GM12878 (cell line): ENCODE results near the gene TPCN1. TPM values are rescaled to one million over a fixed set of nuclear protein-coding genes. Genes with fewer than 3 reads are reported as not detected.

Experiments
- ATAC-seq: fragments of 200-7000 bp; cut with Tn5 transposase; 3 replicates; pipeline ENCODE4 v1.9.1; 2020; ENCODE audit warnings: mild to moderate bottlenecking, moderate library complexity
- BruUV-seq: library from RNA; stranded (reverse); fragments of 400-500 nt; replicated peaks from 2 replicates; lab custom pipeline; 2021; lab: Mats Ljungman, UMichigan
- CTCF ChIA-PET: fragments of 300-600 bp; sonication (Branson Sonifier 250); formaldehyde crosslinking; extraction: SDS; loops from one replicate; lab custom pipeline; 2021; ENCODE audit warnings: inconsistent platforms; lab: Yijun Ruan, JAX
- POLR2A ChIA-PET: fragments of 350-600 bp; formaldehyde crosslinking; extraction: SDS; loops from one replicate; lab custom pipeline; 2021; ENCODE audit warnings: inconsistent platforms; lab: Charles Lee
- RAD21 ChIA-PET: fragments of 300-600 bp; sonication (Branson Sonifier 250); formaldehyde crosslinking; loops from one replicate; lab custom pipeline; 2023; ENCODE audit warnings: antibody characterized with exemption; ENCODE audit not compliant: unreplicated experiment; lab: Charles Lee
- SMC1A ChIA-PET: fragments of 300-600 bp; sonication (Branson Sonifier 250); formaldehyde crosslinking; loops from one replicate; lab custom pipeline; 2023; ENCODE audit not compliant: unreplicated experiment, uncharacterized antibody; lab: Charles Lee
- DNase-seq: peaks from one replicate; pipeline ENCODE4 v3.0.0-alpha.2; 2011; ENCODE audit warnings: low read depth, low spot score
- FAIRE-seq: peaks from 3 replicates; lab custom pipeline; 2011; peaks lifted over from hg19 to GRCh38; lab: Jason Lieb, UNC
- H2AFZ ChIP-seq: 2 replicates; pipeline ENCODE4 v1.6.0; 2011; ENCODE audit warnings: low read depth, low read length, control low read depth; ENCODE audit not compliant: control insufficient read depth
- H3K27ac ChIP-seq: 2 replicates; pipeline ENCODE4 v1.5.1; 2011; ENCODE audit warnings: control low read depth; ENCODE audit not compliant: control insufficient read depth, insufficient read depth
- H3K27me3 ChIP-seq, 2 experiments: replicated peaks in 1 of 2; 2 replicates each; pipeline versions ENCODE4 v1.6.0 to v1.6.1; 2011; ENCODE audit warnings: low read length in 1 of 2; ENCODE audit not compliant: control insufficient read depth in 2 of 2, insufficient read depth in 2 of 2
- H3K36me3 ChIP-seq, 2 experiments: 2 replicates each; pipeline ENCODE4 v1.5.1; 2011; ENCODE audit warnings: low read length in 1 of 2; ENCODE audit not compliant: control insufficient read depth in 2 of 2, insufficient read depth in 2 of 2
- H3K4me1 ChIP-seq: 2 replicates; pipeline ENCODE4 v1.6.1; 2011; ENCODE audit warnings: mild to moderate bottlenecking, low read length, moderate library complexity, mixed read lengths; ENCODE audit not compliant: control insufficient read depth, insufficient read depth
- H3K4me2 ChIP-seq: 2 replicates; pipeline ENCODE4 v1.6.0; 2011; ENCODE audit warnings: control low read depth; ENCODE audit not compliant: control insufficient read depth, insufficient read depth
- H3K4me3 ChIP-seq: fragments of 200-600 bp; sonication (generic); 2 replicates; pipeline ENCODE4 v1.5.1; 2016
- H3K79me2 ChIP-seq: 2 replicates; pipeline ENCODE4 v1.6.0; 2011; ENCODE audit warnings: low read length; ENCODE audit not compliant: control insufficient read depth, insufficient read depth
- H3K9ac ChIP-seq: 2 replicates; pipeline ENCODE4 v1.8.0; 2011; ENCODE audit warnings: low read length, control low read depth, mixed read lengths; ENCODE audit not compliant: control insufficient read depth, insufficient read depth
- H3K9me3 ChIP-seq: replicated peaks from 3 replicates; pipeline ENCODE4 v1.5.1; 2011; ENCODE audit warnings: mild to moderate bottlenecking, low read length; ENCODE audit not compliant: control insufficient read depth, insufficient read depth
- H4K20me1 ChIP-seq: 2 replicates; pipeline ENCODE4 v1.6.0; 2011; ENCODE audit not compliant: control insufficient read depth, insufficient read depth
- CBX3 ChIP-seq: fragments of 200-600 bp; sonication (generic); IDR thresholded peaks from 2 replicates; pipeline ENCODE4 v1.6.1; 2016; ENCODE audit warnings: low read depth, borderline replicate concordance
- RCOR1 ChIP-seq: conservative IDR thresholded peaks from 2 replicates; pipeline ENCODE4 v1.6.1; 2012; ENCODE audit warnings: low read depth, low read length, improper control_type of control experiment
- WGBS: methylation state at CpG from one replicate; pipeline ENCODE4 v1.1.6; 2016; ENCODE audit warnings: low lambda C conversion rate; ENCODE audit not compliant: insufficient replicate concordance, insufficient coverage; ENCODE audit errors: missing lambda C conversion rate; 5-methylcytosine and 5-hydroxymethylcytosine counted together
- in situ Hi-C: fragments of 300-500 bp; cut with MboI; formaldehyde crosslinking; loops from 9 replicates; pipeline ENCODE4 v1.14.3; 2018; ENCODE audit warnings: mixed read lengths
- intact Hi-C: fragments of 100-400 bp; cut with micrococcal nuclease; formaldehyde crosslinking; loops from one replicate; pipeline ENCODE4 v1.14.2; 2022; ENCODE audit not compliant: unreplicated experiment
- polyA plus RNA-seq, 11 experiments: library from polyadenylated mRNA; depleted of rRNA in 4 of 11; unstranded in 6 of 11; stranded (reverse) in 5 of 11; fragments of >200 nt; fragmentation: Nextera tagmentation in 4 of 11; fragmentation: Illumina TruSeq in 1 of 11; extraction: Ambion mirVana in 4 of 11; extraction: Trizol in 1 of 11; gene quantifications; 1 replicate in 1 of 11; 2 replicates in 10 of 11; pipeline versions ENCODE4 v1.2.1 to v1.2.3, GENCODE V29; 2011 to 2016; ENCODE audit warnings: inconsistent platforms in 2 of 11, missing spikeins in 2 of 11, low read depth in 1 of 11
- total RNA-seq, 4 experiments: library from RNA; depleted of rRNA in 3 of 4; stranded (reverse); fragments of >200 nt in 3 of 4; fragmentation: Illumina TruSeq in 1 of 4; extraction: Trizol in 1 of 4; gene quantifications; 2 replicates each; pipeline versions ENCODE4 v1.2.1 to v1.2.3, GENCODE V29; 2013 to 2021
- TF ChIP-seq, protein P1 (sequence below): IDR thresholded peaks from 2 replicates; pipeline ENCODE4 v1.6.1; 2012; ENCODE audit warnings: improper control_type of control experiment, low read depth, low read length; ENCODE audit not compliant: insufficient replicate concordance

TPCN1 gene
- total and polyA plus RNA-seq, 10 of the 15 experiments (the other 5 are each of a cell fraction or from before 2014, with no cell fraction given), result 0.79 to 30.9 (median 19.4) TPM

DNA sequence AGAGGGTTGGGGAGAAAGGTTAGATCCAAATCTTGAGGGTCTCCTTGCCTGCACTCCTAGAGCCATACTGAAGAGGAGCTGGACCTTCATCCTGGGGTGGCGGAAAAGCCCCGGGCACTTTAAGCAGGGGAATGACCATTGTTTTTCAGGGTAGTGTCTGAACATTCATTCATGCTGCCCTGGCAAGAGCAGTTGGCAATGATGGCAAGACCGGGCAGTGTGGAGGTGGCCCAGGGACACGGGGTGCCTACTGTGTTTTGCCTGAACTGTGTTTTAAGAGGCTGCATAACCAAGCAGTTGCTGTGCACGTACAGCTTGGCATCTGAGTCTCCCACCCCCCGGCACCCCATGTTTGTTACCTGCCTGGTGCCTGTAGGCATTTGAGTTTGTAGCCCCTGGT is 14.7 kb downstream of the TPCN1 start:
- peaks cover 5 to 29% of the 10 kb centered on the region in 2 experiments for H3K36me3 ChIP-seq
- TF ChIP-seq CBX3 (no peak), RCOR1 (no peak)
- TF ChIP-seq, protein P1, sequence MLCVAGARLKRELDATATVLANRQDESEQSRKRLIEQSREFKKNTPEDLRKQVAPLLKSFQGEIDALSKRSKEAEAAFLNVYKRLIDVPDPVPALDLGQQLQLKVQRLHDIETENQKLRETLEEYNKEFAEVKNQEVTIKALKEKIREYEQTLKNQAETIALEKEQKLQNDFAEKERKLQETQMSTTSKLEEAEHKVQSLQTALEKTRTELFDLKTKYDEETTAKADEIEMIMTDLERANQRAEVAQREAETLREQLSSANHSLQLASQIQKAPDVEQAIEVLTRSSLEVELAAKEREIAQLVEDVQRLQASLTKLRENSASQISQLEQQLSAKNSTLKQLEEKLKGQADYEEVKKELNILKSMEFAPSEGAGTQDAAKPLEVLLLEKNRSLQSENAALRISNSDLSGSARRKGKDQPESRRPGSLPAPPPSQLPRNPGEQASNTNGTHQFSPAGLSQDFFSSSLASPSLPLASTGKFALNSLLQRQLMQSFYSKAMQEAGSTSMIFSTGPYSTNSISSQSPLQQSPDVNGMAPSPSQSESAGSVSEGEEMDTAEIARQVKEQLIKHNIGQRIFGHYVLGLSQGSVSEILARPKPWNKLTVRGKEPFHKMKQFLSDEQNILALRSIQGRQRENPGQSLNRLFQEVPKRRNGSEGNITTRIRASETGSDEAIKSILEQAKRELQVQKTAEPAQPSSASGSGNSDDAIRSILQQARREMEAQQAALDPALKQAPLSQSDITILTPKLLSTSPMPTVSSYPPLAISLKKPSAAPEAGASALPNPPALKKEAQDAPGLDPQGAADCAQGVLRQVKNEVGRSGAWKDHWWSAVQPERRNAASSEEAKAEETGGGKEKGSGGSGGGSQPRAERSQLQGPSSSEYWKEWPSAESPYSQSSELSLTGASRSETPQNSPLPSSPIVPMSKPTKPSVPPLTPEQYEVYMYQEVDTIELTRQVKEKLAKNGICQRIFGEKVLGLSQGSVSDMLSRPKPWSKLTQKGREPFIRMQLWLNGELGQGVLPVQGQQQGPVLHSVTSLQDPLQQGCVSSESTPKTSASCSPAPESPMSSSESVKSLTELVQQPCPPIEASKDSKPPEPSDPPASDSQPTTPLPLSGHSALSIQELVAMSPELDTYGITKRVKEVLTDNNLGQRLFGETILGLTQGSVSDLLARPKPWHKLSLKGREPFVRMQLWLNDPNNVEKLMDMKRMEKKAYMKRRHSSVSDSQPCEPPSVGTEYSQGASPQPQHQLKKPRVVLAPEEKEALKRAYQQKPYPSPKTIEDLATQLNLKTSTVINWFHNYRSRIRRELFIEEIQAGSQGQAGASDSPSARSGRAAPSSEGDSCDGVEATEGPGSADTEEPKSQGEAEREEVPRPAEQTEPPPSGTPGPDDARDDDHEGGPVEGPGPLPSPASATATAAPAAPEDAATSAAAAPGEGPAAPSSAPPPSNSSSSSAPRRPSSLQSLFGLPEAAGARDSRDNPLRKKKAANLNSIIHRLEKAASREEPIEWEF, result no peak
- TF ChIP-seq, all 136 proteins: peak for 0
- H3K79me2 ChIP-seq, result peaks cover 6% of the 10 kb centered on the region
- H3K27ac ChIP-seq, result no peak overlapping the region
- POLR2A ChIA-PET, result interaction anchor here (0.6 to 7.6 kb wide), 4 partner anchors 14 to 157 kb away, joined by 3 to 74 read pairs (median 4); partner anchors contain the start of gene TPCN1
- H3K9ac ChIP-seq, result no peak overlapping the region
- H4K20me1 ChIP-seq, result no peaks in the 10 kb centered on the region
- TSS peak; percentile 31 for BruUV-seq
- no peak for DNase-seq
- no peaks in the 10 kb centered on the region for H3K27me3 ChIP-seq
- H3K9me3 ChIP-seq, result no peaks in the 10 kb centered on the region
- no peak for ATAC-seq
- no peak overlapping the region for H3K4me3 ChIP-seq
- in situ Hi-C loops, result no loop called here
- no peak overlapping the region for H2AFZ ChIP-seq
- peaks cover 30% of the 10 kb centered on the region for H3K4me1 ChIP-seq
- 98% methylated on average over 6 of the region's 6 CpGs for WGBS
- no peak for FAIRE-seq
- CTCF ChIA-PET, result interaction anchor here (1.0 to 2.2 kb wide), 3 partner anchors 36 to 190 kb away, joined by 3 to 7 read pairs (median 6); partner anchors contain the start of gene SDSL
- no peak overlapping the region for H3K4me2 ChIP-seq
- intact Hi-C loops, result no loop called here
- RAD21 ChIA-PET, result interaction anchor here (1.1 to 6.6 kb wide), 3 partner anchors 14 to 28 kb away, joined by 3 to 47 read pairs (median 4); partner anchors contain the start of gene TPCN1
- SMC1A ChIA-PET, result interaction anchor here (1.1 to 6.7 kb wide), 2 partner anchors 13 to 32 kb away, joined by 3 to 32 read pairs; no protein-coding TSS in a partner anchor
